A549 (cell line): ENCODE measurements around the gene SCARB2. TPM values are rescaled to one million over a fixed set of nuclear protein-coding genes. Genes with fewer than 3 reads are reported as not detected.
A peak's percentile ranks its signal among the peaks of the same experiment; 100 is the strongest.

Experiments used
- ATAC-seq, 2 experiments: fragments of 200-7000 bp in 1 of 2; fragments of >200 bp in 1 of 2; cut with Nextera tagmentation in 1 of 2; cut with Tn5 transposase in 1 of 2; 3 replicates each; pipeline versions ENCODE4 v1.8.0 to v1.9.1; 2018 to 2020; ENCODE audit warnings: mild to moderate bottlenecking in 1 of 2, moderate library complexity in 1 of 2
- CTCF ChIA-PET: fragments of 300-600 bp; sonication (Branson Sonifier 250); formaldehyde crosslinking; extraction: SDS; loops from one replicate; lab custom pipeline; 2021; ENCODE audit warnings: antibody characterized with exemption, inconsistent platforms; lab: Yijun Ruan, JAX
- POLR2A ChIA-PET: fragments of 350-600 bp; formaldehyde crosslinking; extraction: SDS; loops from one replicate; lab custom pipeline; 2021; ENCODE audit warnings: antibody characterized with exemption, inconsistent platforms; lab: Yijun Ruan, JAX
- DNase-seq, 2 experiments: peaks; one replicate each; pipeline versions ENCODE4 v3.0.0 to v3.0.0-alpha.2; 2011 to 2016; ENCODE audit warnings: low read depth in 1 of 2, low spot score in 1 of 2
- FAIRE-seq: peaks from 2 replicates; lab custom pipeline; 2011; peaks lifted over from hg19 to GRCh38; lab: Jason Lieb, UNC
- H3K27ac ChIP-seq, 2 experiments: fragments of >200 bp; sonication (Bioruptor Twin); formaldehyde crosslinking; 3 replicates each; pipeline ENCODE4 v1.5.1; 2016 to 2017
- H3K4me1 ChIP-seq: fragments of >200 bp; sonication (Bioruptor Twin); formaldehyde crosslinking; 3 replicates; pipeline ENCODE4 v1.6.1; 2016
- H3K4me2 ChIP-seq: fragments of >200 bp; sonication (Bioruptor Twin); formaldehyde crosslinking; 3 replicates; pipeline ENCODE4 v1.6.1; 2016
- H3K4me3 ChIP-seq: fragments of >200 bp; sonication (Bioruptor Twin); formaldehyde crosslinking; 3 replicates; pipeline ENCODE4 v1.5.1; 2016
- H3K9me3 ChIP-seq: fragments of >200 bp; sonication (Bioruptor Twin); formaldehyde crosslinking; 3 replicates; pipeline ENCODE4 v1.6.1; 2016
- BHLHE40 ChIP-seq: IDR thresholded peaks from 2 replicates; pipeline ENCODE4 v1.6.1; 2012; ENCODE audit warnings: low read depth, low read length, inconsistent platforms
- CBX2 ChIP-seq: fragments of 200-600 bp; sonication (generic); IDR thresholded peaks from 2 replicates; pipeline ENCODE4 v1.6.1; 2016; ENCODE audit warnings: low read depth, mild to moderate bottlenecking, borderline replicate concordance
- CBX8 ChIP-seq: fragments of 200-600 bp; sonication (generic); IDR thresholded peaks from 2 replicates; pipeline ENCODE4 v1.6.1; 2016
- CEBPB ChIP-seq, 2 experiments: fragments of >200 bp in 1 of 2; sonication (Bioruptor Twin) in 1 of 2; formaldehyde crosslinking in 1 of 2; IDR thresholded peaks; 2 replicates each; pipeline ENCODE4 v1.6.1; 2012 to 2016
- CHD2 ChIP-seq: fragments of 150-350 bp; IDR thresholded peaks from 2 replicates; pipeline ENCODE4 v1.6.1; 2014; ENCODE audit warnings: low read length; ENCODE audit not compliant: partially characterized antibody
- CHD4 ChIP-seq: fragments of 200-600 bp; sonication (generic); IDR thresholded peaks from 2 replicates; pipeline ENCODE4 v1.6.1; 2016; ENCODE audit warnings: antibody characterized with exemption, mild to moderate bottlenecking, borderline replicate concordance
- EP300 ChIP-seq, 2 experiments: fragments of >200 bp; sonication (Bioruptor Twin); formaldehyde crosslinking; IDR thresholded peaks; 2 replicates in 1 of 2; 3 replicates in 1 of 2; pipeline ENCODE4 v1.6.1; 2016 to 2017
- FOSB ChIP-seq: fragments of 250-450 bp; sonication (Bioruptor Pico); IDR thresholded peaks from 2 replicates; pipeline ENCODE4 v1.5.0; 2020; ENCODE audit warnings: mild to moderate bottlenecking, moderate library complexity
- FOSL2 ChIP-seq, 2 experiments: fragments of 450-650 bp in 1 of 2; fragments of >200 bp in 1 of 2; sonication (Bioruptor Twin) in 1 of 2; formaldehyde crosslinking; IDR thresholded peaks; 2 replicates each; pipeline versions ENCODE4 v1.5.0 to v1.6.1; 2016 to 2020; ENCODE audit warnings: mild to moderate bottlenecking in 1 of 2, moderate library complexity in 1 of 2
- HDAC2 ChIP-seq: fragments of 200-600 bp; sonication (generic); IDR thresholded peaks from 2 replicates; pipeline ENCODE4 v1.6.1; 2016
- HEYL ChIP-seq: fragments of 250-450 bp; sonication (Bioruptor Pico); IDR thresholded peaks from 2 replicates; pipeline ENCODE4 v1.8.0; 2021; ENCODE audit warnings: mild to moderate bottlenecking, moderate library complexity
- HOXB13 ChIP-seq: fragments of 250-450 bp; sonication (Bioruptor Pico); IDR thresholded peaks from 2 replicates; pipeline ENCODE4 v1.5.0; 2020; ENCODE audit warnings: low read depth, mild to moderate bottlenecking, moderate library complexity
- JUN ChIP-seq, 2 experiments: fragments of >200 bp; sonication (Bioruptor Twin); formaldehyde crosslinking; IDR thresholded peaks; 2 replicates in 1 of 2; 3 replicates in 1 of 2; pipeline ENCODE4 v1.6.1; 2016 to 2017
- KDM5A ChIP-seq: fragments of 200-600 bp; sonication (generic); IDR thresholded peaks from 2 replicates; pipeline ENCODE4 v1.6.1; 2016; ENCODE audit warnings: antibody characterized with exemption, mild to moderate bottlenecking
- MAFK ChIP-seq: fragments of 450-650 bp; IDR thresholded peaks from 2 replicates; pipeline ENCODE4 v1.6.1; 2014; ENCODE audit not compliant: partially characterized antibody
- NFE2L2 ChIP-seq: fragments of 150-350 bp; conservative IDR thresholded peaks from 2 replicates; pipeline ENCODE4 v1.6.1; 2014; ENCODE audit warnings: low read length
- POLR2AphosphoS2 ChIP-seq: conservative IDR thresholded peaks from 2 replicates; pipeline ENCODE4 v1.6.1; 2012; ENCODE audit warnings: low read length, improper control_type of control experiment, inconsistent platforms
- RARB ChIP-seq: fragments of 250-450 bp; sonication (Bioruptor Pico); IDR thresholded peaks from 2 replicates; pipeline ENCODE4 v1.8.0; 2021; ENCODE audit warnings: mild to moderate bottlenecking, moderate library complexity
- REST ChIP-seq: fragments of 200-600 bp; sonication (generic); IDR thresholded peaks from 2 replicates; pipeline ENCODE4 v1.6.1; 2016; ENCODE audit warnings: antibody characterized with exemption, mild to moderate bottlenecking, moderate library complexity
- RFX5 ChIP-seq: fragments of 450-650 bp; IDR thresholded peaks from 2 replicates; pipeline ENCODE4 v1.7.1; 2014; ENCODE audit warnings: antibody characterized with exemption, mild to moderate bottlenecking, moderate library complexity
- ZNF302 ChIP-seq: fragments of 250-450 bp; sonication (Bioruptor Pico); IDR thresholded peaks from 2 replicates; pipeline ENCODE4 v1.9.0; 2021; ENCODE audit warnings: inconsistent platforms, mild to moderate bottlenecking, moderate library complexity
- ZSCAN20 ChIP-seq: fragments of 250-450 bp; sonication (Bioruptor Pico); IDR thresholded peaks from 2 replicates; pipeline ENCODE4 v1.8.0; 2022; ENCODE audit warnings: mild to moderate bottlenecking, moderate library complexity
- WGBS: methylation state at CpG from one replicate; pipeline ENCODE4 v1.1.6; 2017; ENCODE audit errors: missing lambda C conversion rate; 5-methylcytosine and 5-hydroxymethylcytosine counted together
- polyA plus RNA-seq, 4 experiments: library from polyadenylated mRNA; depleted of rRNA in 3 of 4; stranded (reverse); fragments of >200 nt; fragmentation: RNase III in 1 of 4; extraction: RNeasy Plus Mini Kit Qiagen cat#74134 plus additional on column Dnase treatment in 1 of 4; gene quantifications; 2 replicates in 3 of 4; 3 replicates in 1 of 4; pipeline ENCODE4 v1.2.3, GENCODE V29; 2011 to 2017
- TF ChIP-seq, protein P1 (sequence below): fragments of >200 bp; sonication (Bioruptor Twin); formaldehyde crosslinking; IDR thresholded peaks from 3 replicates; pipeline ENCODE4 v1.6.1; 2016
- TF ChIP-seq, protein P2 (sequence below): IDR thresholded peaks from 2 replicates; pipeline ENCODE4 v1.6.1; 2012
- TF ChIP-seq, protein P3 (sequence below): fragments of >200 bp; sonication (Bioruptor Twin); formaldehyde crosslinking; IDR thresholded peaks from 3 replicates; pipeline ENCODE4 v1.5.1; 2016

SCARB2 gene
- polyA plus RNA-seq, 2 of the 4 experiments (the other 2 are of a cell fraction) = 47.2 to 65.4 TPM

DNA sequence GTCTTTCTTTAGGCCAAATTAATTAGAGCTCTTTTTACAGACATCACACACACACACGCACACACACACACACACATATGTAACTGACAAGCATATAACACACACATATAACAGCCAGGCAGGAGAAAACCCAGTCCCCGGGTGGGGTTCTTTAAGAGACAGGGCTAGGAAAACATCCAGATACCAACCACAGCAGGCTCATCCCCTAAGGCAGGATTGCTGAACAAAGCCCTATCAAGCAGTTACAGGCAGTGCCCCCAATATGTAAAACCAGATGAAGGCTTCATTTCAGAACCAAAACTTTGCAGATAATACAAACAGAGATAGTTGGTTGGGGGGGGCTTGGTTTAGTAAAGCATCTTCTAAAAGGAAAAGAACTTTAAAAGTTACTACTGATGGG, 19.9 kb upstream of the SCARB2 start:
- FAIRE-seq (no peak), DNase-seq (no peak), ATAC-seq (no peak)
- H3K4me1 ChIP-seq = peaks cover 5% of the 10 kb centered on the region; the same call in 1 of the 3 replicates
- no peak for TF ChIP-seq REST
- POLR2A ChIA-PET = no interaction called here
- H3K27ac ChIP-seq = no peak overlapping the region; a peak in 1 of 6 replicates
- H3K4me2 ChIP-seq = peak overlapping the region; percentile 29
- peak overlapping the region; percentile 39 for H3K4me3 ChIP-seq
- WGBS = 68% methylated on average over 2 of the region's 2 CpGs
- H3K9me3 ChIP-seq = no peaks in the 10 kb centered on the region; the same call in 2 of the 3 replicates
- CTCF ChIA-PET = interaction anchor here (0.7 kb wide), 1 partner anchor 21 kb away, joined by 3 read pairs; no protein-coding TSS in a partner anchor

DNA sequence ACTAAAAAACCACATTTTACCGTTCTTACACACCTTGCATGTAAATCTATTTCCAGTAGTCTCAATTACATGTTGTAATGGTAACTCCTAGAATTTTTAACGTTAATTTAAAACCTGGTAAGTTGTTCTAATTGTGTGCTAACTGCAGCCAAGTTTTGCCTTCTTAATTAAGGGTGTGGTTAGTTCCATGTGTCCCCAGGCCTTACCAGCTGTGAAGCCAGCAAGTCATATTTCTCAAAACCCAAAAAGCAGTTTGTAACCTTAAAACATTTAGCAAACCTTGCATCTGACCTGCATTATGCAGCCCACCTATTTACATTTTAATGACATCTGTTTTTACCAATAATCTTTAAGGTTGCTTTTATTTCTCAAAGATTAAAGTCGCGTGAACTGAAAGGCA, 19.5 kb upstream of the SCARB2 start:
- H3K27ac ChIP-seq = no peak overlapping the region
- H3K4me1 ChIP-seq = peaks cover 5% of the 10 kb centered on the region; the same call in 1 of the 3 replicates
- 75% methylated on average over 4 of the region's 4 CpGs for WGBS
- ATAC-seq = no peak
- FAIRE-seq = no peak
- no peak overlapping the region; the same call in 2 of the 3 replicates for H3K4me3 ChIP-seq
- DNase-seq = no peak
- POLR2A ChIA-PET = no interaction called here
- peak overlapping the region; percentile 29 for H3K4me2 ChIP-seq
- CTCF ChIA-PET = no interaction called here
- no peaks in the 10 kb centered on the region; the same call in 2 of the 3 replicates for H3K9me3 ChIP-seq
- TF ChIP-seq BHLHE40 = no peak
- TF ChIP-seq CEBPB (IDR thresholded peaks at IDR 0.05) = no peak
- TF ChIP-seq CBX2 = no peak

DNA sequence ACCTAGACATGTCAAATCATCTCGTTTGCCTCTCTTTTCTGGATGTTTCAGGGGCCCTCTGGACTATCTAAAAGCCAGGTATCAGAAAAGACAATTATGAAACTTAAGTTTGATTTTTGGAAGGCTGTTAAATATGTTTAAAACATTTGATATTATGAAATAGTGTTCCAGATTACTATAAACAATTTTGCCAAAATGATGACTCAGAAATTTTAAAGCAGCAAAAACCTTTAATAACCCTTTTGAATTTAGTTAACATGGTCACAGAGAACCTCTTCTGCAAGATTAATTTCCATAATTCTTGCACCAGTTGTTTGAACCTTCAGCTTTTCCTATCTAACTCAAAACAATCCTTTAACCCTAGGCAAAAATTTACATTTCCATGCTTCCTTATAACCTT, 19.1 kb upstream of the SCARB2 start:
- no peak for FAIRE-seq

GRCh38 chr4:76226418-76226817, 12.8 kb upstream of the SCARB2 start:
- H3K9me3 ChIP-seq = no peaks in the 10 kb centered on the region
- H3K4me1 ChIP-seq = no peaks in the 10 kb centered on the region
- TF ChIP-seq KDM5A = no peak
- TF ChIP-seq ZSCAN20 (CRISPR knock-in tag) = no peak
- no peak for TF ChIP-seq EP300 (IDR thresholded peaks at IDR 0.05)
- no peak for TF ChIP-seq ZNF302 (CRISPR knock-in tag)
- no peak for TF ChIP-seq CHD2
- TF ChIP-seq, protein P1, sequence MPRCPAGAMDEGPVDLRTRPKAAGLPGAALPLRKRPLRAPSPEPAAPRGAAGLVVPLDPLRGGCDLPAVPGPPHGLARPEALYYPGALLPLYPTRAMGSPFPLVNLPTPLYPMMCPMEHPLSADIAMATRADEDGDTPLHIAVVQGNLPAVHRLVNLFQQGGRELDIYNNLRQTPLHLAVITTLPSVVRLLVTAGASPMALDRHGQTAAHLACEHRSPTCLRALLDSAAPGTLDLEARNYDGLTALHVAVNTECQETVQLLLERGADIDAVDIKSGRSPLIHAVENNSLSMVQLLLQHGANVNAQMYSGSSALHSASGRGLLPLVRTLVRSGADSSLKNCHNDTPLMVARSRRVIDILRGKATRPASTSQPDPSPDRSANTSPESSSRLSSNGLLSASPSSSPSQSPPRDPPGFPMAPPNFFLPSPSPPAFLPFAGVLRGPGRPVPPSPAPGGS = no peak
- no peak for TF ChIP-seq JUN (IDR thresholded peaks at IDR 0.05)
- TF ChIP-seq HDAC2 = no peak
- no peak for TF ChIP-seq FOSB (CRISPR knock-in tag)
- TF ChIP-seq HEYL (CRISPR knock-in tag) = no peak
- TF ChIP-seq RARB = no peak
- no peak for TF ChIP-seq CHD4
- no peak for TF ChIP-seq CBX8
- TF ChIP-seq, protein P2, sequence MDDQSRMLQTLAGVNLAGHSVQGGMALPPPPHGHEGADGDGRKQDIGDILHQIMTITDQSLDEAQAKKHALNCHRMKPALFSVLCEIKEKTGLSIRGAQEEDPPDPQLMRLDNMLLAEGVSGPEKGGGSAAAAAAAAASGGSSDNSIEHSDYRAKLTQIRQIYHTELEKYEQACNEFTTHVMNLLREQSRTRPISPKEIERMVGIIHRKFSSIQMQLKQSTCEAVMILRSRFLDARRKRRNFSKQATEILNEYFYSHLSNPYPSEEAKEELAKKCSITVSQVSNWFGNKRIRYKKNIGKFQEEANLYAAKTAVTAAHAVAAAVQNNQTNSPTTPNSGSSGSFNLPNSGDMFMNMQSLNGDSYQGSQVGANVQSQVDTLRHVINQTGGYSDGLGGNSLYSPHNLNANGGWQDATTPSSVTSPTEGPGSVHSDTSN = no peak
- TF ChIP-seq NFE2L2 = no peak
- TF ChIP-seq MAFK = no peak
- TF ChIP-seq, protein P3, sequence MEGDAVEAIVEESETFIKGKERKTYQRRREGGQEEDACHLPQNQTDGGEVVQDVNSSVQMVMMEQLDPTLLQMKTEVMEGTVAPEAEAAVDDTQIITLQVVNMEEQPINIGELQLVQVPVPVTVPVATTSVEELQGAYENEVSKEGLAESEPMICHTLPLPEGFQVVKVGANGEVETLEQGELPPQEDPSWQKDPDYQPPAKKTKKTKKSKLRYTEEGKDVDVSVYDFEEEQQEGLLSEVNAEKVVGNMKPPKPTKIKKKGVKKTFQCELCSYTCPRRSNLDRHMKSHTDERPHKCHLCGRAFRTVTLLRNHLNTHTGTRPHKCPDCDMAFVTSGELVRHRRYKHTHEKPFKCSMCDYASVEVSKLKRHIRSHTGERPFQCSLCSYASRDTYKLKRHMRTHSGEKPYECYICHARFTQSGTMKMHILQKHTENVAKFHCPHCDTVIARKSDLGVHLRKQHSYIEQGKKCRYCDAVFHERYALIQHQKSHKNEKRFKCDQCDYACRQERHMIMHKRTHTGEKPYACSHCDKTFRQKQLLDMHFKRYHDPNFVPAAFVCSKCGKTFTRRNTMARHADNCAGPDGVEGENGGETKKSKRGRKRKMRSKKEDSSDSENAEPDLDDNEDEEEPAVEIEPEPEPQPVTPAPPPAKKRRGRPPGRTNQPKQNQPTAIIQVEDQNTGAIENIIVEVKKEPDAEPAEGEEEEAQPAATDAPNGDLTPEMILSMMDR = no peak
- TF ChIP-seq RFX5 = no peak
- TF ChIP-seq POLR2AphosphoS2 = no peak
- ATAC-seq (no peak), FAIRE-seq (no peak), DNase-seq (no peak)
- H3K4me3 ChIP-seq = no peak overlapping the region
- H3K4me2 ChIP-seq = no peak overlapping the region
- 0% methylated on average over 1 of the region's 1 CpG for WGBS
- CTCF ChIA-PET = interaction anchor here (1.0 kb wide), 1 partner anchor 10 kb away, joined by 3 read pairs; no protein-coding TSS in a partner anchor
- POLR2A ChIA-PET = no interaction called here
- no peak overlapping the region for H3K27ac ChIP-seq

More for the DNA sequence above, 19.1 kb upstream of the SCARB2 start:
- no peak overlapping the region for H3K4me2 ChIP-seq
- H3K4me3 ChIP-seq = no peak overlapping the region
- H3K9me3 ChIP-seq = no peaks in the 10 kb centered on the region; the same call in 2 of the 3 replicates
- CTCF ChIA-PET = no interaction called here
- peaks cover 5% of the 10 kb centered on the region; the same call in 1 of the 3 replicates for H3K4me1 ChIP-seq
- DNase-seq (no peak), ATAC-seq (no peak)
- peak; percentile 26 for TF ChIP-seq MAFK
- no peak for TF ChIP-seq FOSL2 (IDR thresholded peaks at IDR 0.05)
- TF ChIP-seq FOSL2 (CRISPR knock-in tag; IDR thresholded peaks at IDR 0.05) = no peak
- TF ChIP-seq HOXB13 = no peak
- H3K27ac ChIP-seq = no peak overlapping the region
- WGBS = 54% methylated on average over 1 of the region's 1 CpG
- POLR2A ChIA-PET = no interaction called here
